SK-N-SH treated with all-trans-retinoic acid at 6 μM for 48 hours (cell line): ENCODE data around the gene NDUFA5.

ENCODE experiments used
- ATAC-seq: fragments of 200-7000 bp; cut with Tn5 transposase; 3 replicates; pipeline ENCODE4 v1.9.1; 2020; ENCODE audit warnings: mild to moderate bottlenecking, moderate library complexity
- ARNTL ChIP-seq: fragments of 450-650 bp; formaldehyde crosslinking; IDR thresholded peaks from 2 replicates; pipeline ENCODE4 v1.5.0; 2020; ENCODE audit warnings: low read depth, mild to moderate bottlenecking, moderate library complexity, borderline replicate concordance
- BACH2 ChIP-seq: fragments of 250-450 bp; sonication (Bioruptor Pico); IDR thresholded peaks from 2 replicates; pipeline ENCODE4 v1.9.0; 2021; ENCODE audit warnings: mild to moderate bottlenecking, borderline replicate concordance
- CSDC2 ChIP-seq: fragments of 250-450 bp; sonication (Bioruptor Pico); IDR thresholded peaks from 2 replicates; pipeline ENCODE4 v1.5.0; 2020; ENCODE audit warnings: mild to moderate bottlenecking, moderate library complexity
- ESRRG ChIP-seq: fragments of 250-450 bp; sonication (Bioruptor Pico); IDR thresholded peaks from 2 replicates; pipeline ENCODE4 v1.6.1; 2021; ENCODE audit warnings: mild to moderate bottlenecking
- ISL1 ChIP-seq: fragments of 250-450 bp; sonication (Bioruptor Pico); IDR thresholded peaks from 2 replicates; pipeline ENCODE4 v2.1.2; 2022; ENCODE audit warnings: mild to moderate bottlenecking, moderate library complexity
- OSR1 ChIP-seq: fragments of 250-450 bp; sonication (Bioruptor Pico); IDR thresholded peaks from 2 replicates; pipeline ENCODE4 v1.8.0; 2022; ENCODE audit warnings: moderate library complexity, mild to moderate bottlenecking, inconsistent platforms
- PPARA ChIP-seq: fragments of 250-450 bp; sonication (Bioruptor Pico); IDR thresholded peaks from 2 replicates; pipeline ENCODE4 v1.5.0; 2020; ENCODE audit warnings: mild to moderate bottlenecking, borderline replicate concordance
- RARB ChIP-seq: fragments of 250-450 bp; sonication (Bioruptor Pico); IDR thresholded peaks from 2 replicates; pipeline ENCODE4 v1.8.0; 2021; ENCODE audit warnings: mild to moderate bottlenecking, moderate library complexity
- SNAI2 ChIP-seq: fragments of 250-450 bp; sonication (Bioruptor Pico); IDR thresholded peaks from 2 replicates; pipeline ENCODE4 v1.5.0; 2020; ENCODE audit warnings: mild to moderate bottlenecking, moderate library complexity
- TOX ChIP-seq: fragments of 250-450 bp; sonication (Bioruptor Pico); IDR thresholded peaks from 2 replicates; pipeline ENCODE4 v1.8.0; 2021; ENCODE audit warnings: mild to moderate bottlenecking, moderate library complexity, borderline replicate concordance
- ZC3H10 ChIP-seq: fragments of 250-450 bp; sonication (Bioruptor Pico); IDR thresholded peaks from 2 replicates; pipeline ENCODE4 v1.5.1; 2021; ENCODE audit warnings: mild to moderate bottlenecking, moderate library complexity
- ZFP3 ChIP-seq: fragments of 250-450 bp; sonication (Bioruptor Pico); IDR thresholded peaks from 2 replicates; pipeline ENCODE4 v1.5.0; 2020; ENCODE audit warnings: mild to moderate bottlenecking, moderate library complexity
- ZNF565 ChIP-seq: fragments of 450-650 bp; formaldehyde crosslinking; conservative IDR thresholded peaks from 2 replicates; pipeline ENCODE4 v1.5.0; 2020; ENCODE audit warnings: low read depth, mild to moderate bottlenecking, moderate library complexity
- ZNF70 ChIP-seq: fragments of 450-650 bp; formaldehyde crosslinking; IDR thresholded peaks from 2 replicates; pipeline ENCODE4 v1.5.0; 2020; ENCODE audit warnings: mild to moderate bottlenecking, moderate library complexity
- ZNF8 ChIP-seq: fragments of 450-650 bp; formaldehyde crosslinking; IDR thresholded peaks from 2 replicates; pipeline ENCODE4 v1.5.0; 2020; ENCODE audit warnings: mild to moderate bottlenecking, moderate library complexity
- TF ChIP-seq, protein P1 (sequence below): fragments of 250-450 bp; sonication (Bioruptor Pico); IDR thresholded peaks from 2 replicates; pipeline ENCODE4 v1.8.0; 2020; ENCODE audit warnings: mild to moderate bottlenecking, moderate library complexity, borderline replicate concordance
- TF ChIP-seq, protein P2 (sequence below): fragments of 250-450 bp; sonication (Bioruptor Pico); IDR thresholded peaks from 2 replicates; pipeline ENCODE4 v1.5.0; 2020; ENCODE audit warnings: mild to moderate bottlenecking, moderate library complexity
- TF ChIP-seq, protein P3 (sequence below): fragments of 250-450 bp; sonication (Bioruptor Pico); IDR thresholded peaks from 2 replicates; pipeline ENCODE4 v1.8.0; 2021; ENCODE audit warnings: low read depth, mild to moderate bottlenecking, moderate library complexity, borderline replicate concordance
- TF ChIP-seq, protein P4 (sequence below): fragments of 250-450 bp; sonication (Bioruptor Pico); IDR thresholded peaks from 2 replicates; pipeline ENCODE4 v1.5.1; 2020; ENCODE audit warnings: low read depth, mild to moderate bottlenecking, moderate library complexity
- TF ChIP-seq, protein P5 (sequence below): fragments of 250-450 bp; sonication (Bioruptor Pico); IDR thresholded peaks from 2 replicates; pipeline ENCODE4 v1.5.1; 2021; ENCODE audit warnings: mild to moderate bottlenecking, moderate library complexity

The NDUFA5 gene

DNA sequence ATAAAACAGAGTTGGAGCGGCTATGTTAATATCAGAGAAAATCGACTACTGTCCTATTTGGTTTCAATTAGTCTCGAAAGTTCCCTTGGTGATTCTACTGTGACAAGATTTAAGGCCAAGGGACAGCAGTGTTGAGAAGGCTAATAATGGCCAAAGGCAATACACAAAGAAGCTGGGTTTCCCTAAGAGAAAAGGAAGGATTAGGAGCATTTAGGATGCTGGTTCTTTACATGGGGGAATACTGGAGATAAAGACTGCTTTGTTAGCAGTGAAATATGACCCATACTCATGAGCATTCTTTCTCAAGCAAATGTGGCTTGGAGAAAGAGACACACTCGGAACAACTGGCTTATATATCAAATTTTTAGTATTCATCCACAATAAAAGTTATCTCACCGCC is 55.4 kb downstream of the NDUFA5 start:
- no peak for TF ChIP-seq BACH2 (CRISPR knock-in tag)
- TF ChIP-seq ZNF8 = no peak
- TF ChIP-seq, protein P1, sequence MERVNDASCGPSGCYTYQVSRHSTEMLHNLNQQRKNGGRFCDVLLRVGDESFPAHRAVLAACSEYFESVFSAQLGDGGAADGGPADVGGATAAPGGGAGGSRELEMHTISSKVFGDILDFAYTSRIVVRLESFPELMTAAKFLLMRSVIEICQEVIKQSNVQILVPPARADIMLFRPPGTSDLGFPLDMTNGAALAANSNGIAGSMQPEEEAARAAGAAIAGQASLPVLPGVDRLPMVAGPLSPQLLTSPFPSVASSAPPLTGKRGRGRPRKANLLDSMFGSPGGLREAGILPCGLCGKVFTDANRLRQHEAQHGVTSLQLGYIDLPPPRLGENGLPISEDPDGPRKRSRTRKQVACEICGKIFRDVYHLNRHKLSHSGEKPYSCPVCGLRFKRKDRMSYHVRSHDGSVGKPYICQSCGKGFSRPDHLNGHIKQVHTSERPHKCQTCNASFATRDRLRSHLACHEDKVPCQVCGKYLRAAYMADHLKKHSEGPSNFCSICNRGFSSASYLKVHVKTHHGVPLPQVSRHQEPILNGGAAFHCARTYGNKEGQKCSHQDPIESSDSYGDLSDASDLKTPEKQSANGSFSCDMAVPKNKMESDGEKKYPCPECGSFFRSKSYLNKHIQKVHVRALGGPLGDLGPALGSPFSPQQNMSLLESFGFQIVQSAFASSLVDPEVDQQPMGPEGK (CRISPR knock-in tag) = no peak
- TF ChIP-seq SNAI2 = no peak
- TF ChIP-seq, protein P2, sequence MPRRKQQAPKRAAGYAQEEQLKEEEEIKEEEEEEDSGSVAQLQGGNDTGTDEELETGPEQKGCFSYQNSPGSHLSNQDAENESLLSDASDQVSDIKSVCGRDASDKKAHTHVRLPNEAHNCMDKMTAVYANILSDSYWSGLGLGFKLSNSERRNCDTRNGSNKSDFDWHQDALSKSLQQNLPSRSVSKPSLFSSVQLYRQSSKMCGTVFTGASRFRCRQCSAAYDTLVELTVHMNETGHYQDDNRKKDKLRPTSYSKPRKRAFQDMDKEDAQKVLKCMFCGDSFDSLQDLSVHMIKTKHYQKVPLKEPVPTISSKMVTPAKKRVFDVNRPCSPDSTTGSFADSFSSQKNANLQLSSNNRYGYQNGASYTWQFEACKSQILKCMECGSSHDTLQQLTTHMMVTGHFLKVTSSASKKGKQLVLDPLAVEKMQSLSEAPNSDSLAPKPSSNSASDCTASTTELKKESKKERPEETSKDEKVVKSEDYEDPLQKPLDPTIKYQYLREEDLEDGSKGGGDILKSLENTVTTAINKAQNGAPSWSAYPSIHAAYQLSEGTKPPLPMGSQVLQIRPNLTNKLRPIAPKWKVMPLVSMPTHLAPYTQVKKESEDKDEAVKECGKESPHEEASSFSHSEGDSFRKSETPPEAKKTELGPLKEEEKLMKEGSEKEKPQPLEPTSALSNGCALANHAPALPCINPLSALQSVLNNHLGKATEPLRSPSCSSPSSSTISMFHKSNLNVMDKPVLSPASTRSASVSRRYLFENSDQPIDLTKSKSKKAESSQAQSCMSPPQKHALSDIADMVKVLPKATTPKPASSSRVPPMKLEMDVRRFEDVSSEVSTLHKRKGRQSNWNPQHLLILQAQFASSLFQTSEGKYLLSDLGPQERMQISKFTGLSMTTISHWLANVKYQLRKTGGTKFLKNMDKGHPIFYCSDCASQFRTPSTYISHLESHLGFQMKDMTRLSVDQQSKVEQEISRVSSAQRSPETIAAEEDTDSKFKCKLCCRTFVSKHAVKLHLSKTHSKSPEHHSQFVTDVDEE (CRISPR knock-in tag) = no peak
- no peak for TF ChIP-seq ZNF565 (CRISPR knock-in tag)
- TF ChIP-seq PPARA = no peak
- no peak for ATAC-seq

DNA sequence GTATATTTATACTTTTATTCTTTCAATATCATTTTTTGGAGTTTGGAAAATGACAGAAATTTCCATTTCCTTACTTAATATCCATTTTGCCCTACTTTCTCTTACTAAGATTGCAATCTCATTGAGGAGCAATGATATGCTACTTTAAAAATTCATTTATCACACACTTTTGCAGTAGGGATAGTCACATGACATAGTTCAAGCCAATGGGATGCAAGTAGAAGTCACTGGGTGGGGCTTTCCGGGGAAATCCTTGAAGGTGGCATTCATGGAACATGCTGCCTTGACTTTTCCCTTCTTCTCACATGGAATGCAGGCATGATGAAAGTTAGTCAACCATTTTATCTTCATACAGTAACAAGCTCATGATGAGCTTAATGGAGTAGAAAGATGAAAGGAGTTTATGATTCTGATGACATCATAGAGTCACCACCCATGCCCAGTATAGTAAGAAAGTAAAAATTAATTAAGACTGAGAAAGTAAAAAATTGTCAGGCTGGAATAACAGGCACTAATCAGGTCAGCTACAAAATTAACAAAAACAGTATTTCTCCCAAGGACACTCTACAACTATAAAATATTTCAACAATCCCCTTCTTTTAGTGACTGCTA is 56.6 kb downstream of the NDUFA5 start:
- TF ChIP-seq OSR1 (CRISPR knock-in tag) (no peak), RARB (CRISPR knock-in tag) (no peak), ESRRG (CRISPR knock-in tag) (no peak), ZNF565 (CRISPR knock-in tag) (no peak), ISL1 (CRISPR knock-in tag) (no peak), SNAI2 (no peak), ZFP3 (CRISPR knock-in tag) (no peak)
- TF ChIP-seq, protein P3, sequence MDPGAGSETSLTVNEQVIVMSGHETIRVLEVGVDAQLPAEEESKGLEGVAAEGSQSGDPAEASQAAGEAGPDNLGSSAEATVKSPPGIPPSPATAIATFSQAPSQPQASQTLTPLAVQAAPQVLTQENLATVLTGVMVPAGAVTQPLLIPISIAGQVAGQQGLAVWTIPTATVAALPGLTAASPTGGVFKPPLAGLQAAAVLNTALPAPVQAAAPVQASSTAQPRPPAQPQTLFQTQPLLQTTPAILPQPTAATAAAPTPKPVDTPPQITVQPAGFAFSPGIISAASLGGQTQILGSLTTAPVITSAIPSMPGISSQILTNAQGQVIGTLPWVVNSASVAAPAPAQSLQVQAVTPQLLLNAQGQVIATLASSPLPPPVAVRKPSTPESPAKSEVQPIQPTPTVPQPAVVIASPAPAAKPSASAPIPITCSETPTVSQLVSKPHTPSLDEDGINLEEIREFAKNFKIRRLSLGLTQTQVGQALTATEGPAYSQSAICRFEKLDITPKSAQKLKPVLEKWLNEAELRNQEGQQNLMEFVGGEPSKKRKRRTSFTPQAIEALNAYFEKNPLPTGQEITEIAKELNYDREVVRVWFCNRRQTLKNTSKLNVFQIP (CRISPR knock-in tag) = no peak
- TF ChIP-seq, protein P2 (CRISPR knock-in tag) = no peak
- TF ChIP-seq, protein P1 (CRISPR knock-in tag) = no peak
- no peak for ATAC-seq

DNA sequence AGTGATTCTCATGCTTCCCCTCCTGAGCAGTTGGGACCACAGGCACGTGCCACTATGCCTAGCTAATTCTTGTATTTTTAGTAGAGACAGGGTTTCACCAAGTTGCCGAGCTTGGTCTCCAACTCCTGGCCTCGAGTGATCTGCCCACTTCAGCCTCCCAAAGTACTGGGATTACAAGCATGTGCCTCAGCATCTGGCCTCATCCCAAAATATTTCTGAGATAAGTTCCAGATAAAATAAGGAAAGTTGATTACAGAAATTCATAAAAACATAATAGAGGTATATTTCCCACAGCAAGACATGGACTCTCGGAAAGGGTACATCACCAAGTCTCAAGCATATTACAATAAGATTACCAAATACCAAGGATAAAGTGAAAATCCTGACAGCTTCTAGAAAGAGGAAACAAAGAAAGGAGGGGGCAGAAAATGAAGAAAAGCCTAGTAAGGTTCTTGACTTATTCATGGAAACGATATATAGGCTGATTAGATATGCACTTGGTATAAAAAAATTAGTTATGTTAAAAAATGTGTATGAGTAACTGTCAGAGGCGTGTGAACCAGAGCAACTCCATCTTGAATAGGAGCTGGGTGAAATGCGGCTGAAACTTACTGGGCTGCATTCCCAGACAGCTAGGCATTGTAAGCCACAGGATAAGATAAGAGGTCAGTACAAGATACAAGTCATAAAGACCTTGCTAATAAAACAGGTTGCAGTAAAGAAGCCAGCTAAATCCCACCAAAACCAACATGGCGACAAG is 58.2 kb downstream of the NDUFA5 start:
- no peak for ATAC-seq
- TF ChIP-seq SNAI2 (no peak), ZNF70 (CRISPR knock-in tag) (no peak), ARNTL (no peak), ZC3H10 (CRISPR knock-in tag) (no peak), ZFP3 (CRISPR knock-in tag) (no peak), BACH2 (CRISPR knock-in tag) (no peak), CSDC2 (CRISPR knock-in tag) (no peak), TOX (CRISPR knock-in tag) (no peak), ZNF565 (CRISPR knock-in tag) (no peak)
- TF ChIP-seq, protein P3 (CRISPR knock-in tag) = no peak
- TF ChIP-seq, protein P4, sequence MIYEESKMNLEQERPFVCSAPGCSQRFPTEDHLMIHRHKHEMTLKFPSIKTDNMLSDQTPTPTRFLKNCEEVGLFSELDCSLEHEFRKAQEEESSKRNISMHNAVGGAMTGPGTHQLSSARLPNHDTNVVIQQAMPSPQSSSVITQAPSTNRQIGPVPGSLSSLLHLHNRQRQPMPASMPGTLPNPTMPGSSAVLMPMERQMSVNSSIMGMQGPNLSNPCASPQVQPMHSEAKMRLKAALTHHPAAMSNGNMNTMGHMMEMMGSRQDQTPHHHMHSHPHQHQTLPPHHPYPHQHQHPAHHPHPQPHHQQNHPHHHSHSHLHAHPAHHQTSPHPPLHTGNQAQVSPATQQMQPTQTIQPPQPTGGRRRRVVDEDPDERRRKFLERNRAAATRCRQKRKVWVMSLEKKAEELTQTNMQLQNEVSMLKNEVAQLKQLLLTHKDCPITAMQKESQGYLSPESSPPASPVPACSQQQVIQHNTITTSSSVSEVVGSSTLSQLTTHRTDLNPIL (CRISPR knock-in tag) = no peak
- TF ChIP-seq, protein P5, sequence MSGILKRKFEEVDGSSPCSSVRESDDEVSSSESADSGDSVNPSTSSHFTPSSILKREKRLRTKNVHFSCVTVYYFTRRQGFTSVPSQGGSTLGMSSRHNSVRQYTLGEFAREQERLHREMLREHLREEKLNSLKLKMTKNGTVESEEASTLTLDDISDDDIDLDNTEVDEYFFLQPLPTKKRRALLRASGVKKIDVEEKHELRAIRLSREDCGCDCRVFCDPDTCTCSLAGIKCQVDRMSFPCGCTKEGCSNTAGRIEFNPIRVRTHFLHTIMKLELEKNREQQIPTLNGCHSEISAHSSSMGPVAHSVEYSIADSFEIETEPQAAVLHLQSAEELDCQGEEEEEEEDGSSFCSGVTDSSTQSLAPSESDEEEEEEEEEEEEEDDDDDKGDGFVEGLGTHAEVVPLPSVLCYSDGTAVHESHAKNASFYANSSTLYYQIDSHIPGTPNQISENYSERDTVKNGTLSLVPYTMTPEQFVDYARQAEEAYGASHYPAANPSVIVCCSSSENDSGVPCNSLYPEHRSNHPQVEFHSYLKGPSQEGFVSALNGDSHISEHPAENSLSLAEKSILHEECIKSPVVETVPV (CRISPR knock-in tag) = no peak
